ENCODE measurements around the gene NSRP1. TPM values are rescaled to one million over a fixed set of nuclear protein-coding genes. Genes with fewer than 3 reads are reported as not detected.

NSRP1 gene
- total RNA-seq, 2 donors from 2014 or later = 28.8 to 31.7 TPM

GRCh38 chr17:30203471-30203981 is 86.9 kb downstream of the NSRP1 start:
- Mint-ChIP-seq H3K4me1 (peaks cover 2% of the 10 kb centered on the region), H3K27me3 (peaks cover 37% of the 10 kb centered on the region), H3K36me3 (ENCODE audit: low read depth) (no peaks in the 10 kb centered on the region), H3K27ac (no peak overlapping the region), H3K4me3 (no peak overlapping the region)
- ATAC-seq (no peak), DNase-seq (no peak)
- no peaks in the 10 kb centered on the region for H3K9me3 ChIP-seq (ENCODE audit: control insufficient read depth, low read length, poor library complexity, severe bottlenecking)

DNA sequence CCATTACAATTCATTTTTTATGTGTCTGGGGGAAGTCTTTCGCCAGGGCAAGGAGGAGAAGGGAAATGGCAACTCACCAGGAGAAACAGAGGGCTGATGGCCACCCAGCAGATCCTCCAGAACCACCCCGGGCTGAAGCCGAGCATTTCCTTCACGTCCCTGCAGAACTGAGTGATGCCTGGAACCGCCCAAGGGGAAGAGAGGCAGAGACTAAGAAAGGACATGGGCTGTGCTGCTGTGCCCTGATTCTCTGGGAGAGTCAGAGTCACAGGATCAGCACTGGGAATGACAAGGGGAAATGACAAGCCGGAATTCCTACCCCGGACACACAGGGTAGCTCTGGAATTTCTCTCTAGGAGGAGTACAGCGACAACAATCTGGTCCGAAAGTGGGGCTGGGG is 91.0 kb downstream of the NSRP1 start:
- H3K36me3 Mint-ChIP-seq (ENCODE audit: low read depth) = no peaks in the 10 kb centered on the region
- no peak for DNase-seq
- no peak for ATAC-seq
- no peak overlapping the region for H3K27ac Mint-ChIP-seq
- no peaks in the 10 kb centered on the region for H3K9me3 ChIP-seq (ENCODE audit: control insufficient read depth, low read length, poor library complexity, severe bottlenecking)
- H3K4me1 Mint-ChIP-seq = peaks cover 5% of the 10 kb centered on the region
- H3K27me3 Mint-ChIP-seq = peaks cover 33% of the 10 kb centered on the region
- no peak overlapping the region for H3K4me3 Mint-ChIP-seq

DNA sequence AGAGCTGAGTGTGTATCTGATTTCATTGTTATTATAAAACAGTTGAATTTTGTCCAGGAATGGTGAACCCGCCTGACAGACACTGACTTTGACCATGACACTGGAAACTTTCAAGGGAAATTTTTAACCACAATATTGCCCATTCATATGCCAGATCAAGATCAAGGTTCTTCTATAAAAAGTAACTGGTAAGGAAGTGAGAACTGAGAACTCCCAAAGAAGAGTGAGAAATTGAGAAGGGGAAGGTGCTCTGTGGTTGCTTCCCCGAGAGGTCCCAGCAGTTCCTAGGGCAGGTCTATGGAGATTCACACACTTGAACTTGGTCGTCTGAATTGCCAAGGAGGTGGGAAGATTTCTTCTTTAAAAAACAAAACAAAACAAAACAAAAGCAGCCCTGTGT is 91.6 kb downstream of the NSRP1 start:
- Mint-ChIP-seq H3K4me3 (no peak overlapping the region), H3K27me3 (peaks cover 28% of the 10 kb centered on the region), H3K4me1 (peaks cover 5% of the 10 kb centered on the region), H3K36me3 (ENCODE audit: low read depth) (no peaks in the 10 kb centered on the region), H3K27ac (no peak overlapping the region)
- no peak for ATAC-seq
- H3K9me3 ChIP-seq (ENCODE audit: control insufficient read depth, low read length, poor library complexity, severe bottlenecking) = no peaks in the 10 kb centered on the region
- no peak for DNase-seq

DNA sequence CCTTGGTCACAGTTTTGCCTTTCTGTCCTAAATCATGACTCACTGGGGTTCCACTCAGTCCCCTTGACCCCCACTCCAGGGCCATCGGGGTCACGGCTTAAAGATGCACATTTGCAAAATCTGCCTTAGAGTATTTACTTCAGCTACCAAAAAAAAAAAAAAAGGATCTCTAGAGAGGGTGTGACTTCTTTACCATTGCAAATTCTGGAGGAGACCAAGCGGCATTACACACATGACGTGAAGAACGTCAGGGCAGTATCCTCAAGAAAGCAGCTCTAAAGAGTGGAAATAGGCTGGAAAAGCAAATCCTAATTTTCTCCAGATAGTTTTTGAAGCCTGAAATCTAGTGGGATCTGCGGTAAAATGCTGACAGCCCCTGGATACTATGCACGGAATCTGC is 93.3 kb downstream of the NSRP1 start:
- H3K27ac Mint-ChIP-seq = no peak overlapping the region
- ATAC-seq (no peak), DNase-seq (no peak)
- H3K4me3 Mint-ChIP-seq = no peak overlapping the region
- H3K36me3 Mint-ChIP-seq (ENCODE audit: low read depth) = no peaks in the 10 kb centered on the region
- no peaks in the 10 kb centered on the region for H3K9me3 ChIP-seq (ENCODE audit: control insufficient read depth, low read length, poor library complexity, severe bottlenecking)
- peaks cover 5% of the 10 kb centered on the region for H3K4me1 Mint-ChIP-seq
- peaks cover 21% of the 10 kb centered on the region for H3K27me3 Mint-ChIP-seq

DNA sequence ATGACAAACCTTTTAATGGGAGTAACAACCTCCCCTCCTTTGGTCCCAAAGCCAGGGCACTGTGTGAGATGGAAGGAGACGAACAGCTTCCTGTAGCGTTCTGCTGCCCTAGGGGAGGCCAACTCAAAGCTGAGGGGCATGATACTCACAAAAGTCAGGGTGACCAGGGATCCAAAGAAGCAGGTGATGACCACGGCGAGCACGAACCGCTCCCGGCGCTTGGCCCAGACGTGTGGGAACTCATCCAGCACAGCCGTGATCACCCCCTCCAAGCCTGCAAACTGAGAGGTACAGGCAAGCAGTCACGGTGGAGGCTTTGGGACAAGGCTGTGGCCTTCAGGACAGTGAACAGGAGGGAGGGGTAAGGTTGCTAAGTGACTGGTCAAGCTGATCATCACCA is 93.8 kb downstream of the NSRP1 start:
- no peak for ATAC-seq

GRCh38 chr17:30210901-30211300 is 94.3 kb downstream of the NSRP1 start:
- Mint-ChIP-seq H3K4me3 (no peak overlapping the region), H3K36me3 (ENCODE audit: low read depth) (no peaks in the 10 kb centered on the region), H3K27me3 (peaks cover 28% of the 10 kb centered on the region), H3K27ac (no peak overlapping the region), H3K4me1 (peaks cover 5% of the 10 kb centered on the region)
- DNase-seq (no peak), ATAC-seq (no peak)
- no peaks in the 10 kb centered on the region for H3K9me3 ChIP-seq (ENCODE audit: control insufficient read depth, low read length, poor library complexity, severe bottlenecking)

More for the DNA sequence above, 93.8 kb downstream of the NSRP1 start:
- DNase-seq = no peak
- peaks cover 25% of the 10 kb centered on the region for H3K27me3 Mint-ChIP-seq
- peaks cover 5% of the 10 kb centered on the region for H3K4me1 Mint-ChIP-seq
- no peaks in the 10 kb centered on the region for H3K9me3 ChIP-seq (ENCODE audit: control insufficient read depth, low read length, poor library complexity, severe bottlenecking)
- H3K27ac Mint-ChIP-seq = no peak overlapping the region
- no peak overlapping the region for H3K4me3 Mint-ChIP-seq
- H3K36me3 Mint-ChIP-seq (ENCODE audit: low read depth) = no peaks in the 10 kb centered on the region

DNA sequence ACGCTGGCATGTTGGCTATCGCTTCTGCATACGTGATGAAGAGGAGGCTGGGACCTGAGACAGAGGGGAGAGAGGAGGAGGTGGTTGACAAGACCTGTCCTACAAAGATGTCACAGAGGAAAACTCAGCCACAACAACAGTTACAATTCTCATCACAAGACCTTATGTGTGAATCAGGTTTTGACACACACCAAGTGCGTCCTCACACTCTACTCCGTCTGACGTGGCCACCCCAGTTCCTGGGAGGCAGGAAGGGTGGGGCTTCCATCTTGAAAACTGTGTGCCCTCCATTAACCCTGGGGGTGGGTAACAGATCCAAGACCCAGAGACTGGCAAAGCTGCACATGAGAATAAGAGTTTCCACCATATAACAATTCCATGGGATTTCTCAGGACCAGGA is 94.8 kb downstream of the NSRP1 start:
- Mint-ChIP-seq H3K36me3 (ENCODE audit: low read depth) (no peaks in the 10 kb centered on the region), H3K27me3 (peaks cover 28% of the 10 kb centered on the region), H3K27ac (no peak overlapping the region), H3K4me3 (no peak overlapping the region), H3K4me1 (peaks cover 5% of the 10 kb centered on the region)
- DNase-seq = no peak
- no peaks in the 10 kb centered on the region for H3K9me3 ChIP-seq (ENCODE audit: control insufficient read depth, low read length, poor library complexity, severe bottlenecking)
- ATAC-seq = no peak

DNA sequence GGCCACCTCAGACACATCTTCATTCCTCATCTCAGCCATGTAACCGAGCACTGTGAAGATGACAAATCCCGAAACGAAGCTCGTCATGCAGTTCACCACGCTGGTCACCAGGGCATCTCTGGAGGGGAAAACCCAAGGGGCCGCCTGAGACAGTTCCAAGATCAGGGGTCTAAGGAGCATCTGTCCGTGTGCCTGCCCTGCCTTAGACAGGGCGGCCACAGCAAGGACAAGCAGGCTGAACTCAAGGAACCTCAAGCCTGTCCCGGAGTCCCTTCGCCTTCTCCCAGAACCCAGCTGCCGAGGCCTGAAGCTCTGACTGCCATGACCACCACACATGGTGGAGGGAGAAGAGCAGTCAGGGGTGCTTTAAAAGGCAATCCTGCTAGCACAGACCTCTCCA is 96.1 kb downstream of the NSRP1 start:
- H3K36me3 Mint-ChIP-seq (ENCODE audit: low read depth) = no peaks in the 10 kb centered on the region

DNA sequence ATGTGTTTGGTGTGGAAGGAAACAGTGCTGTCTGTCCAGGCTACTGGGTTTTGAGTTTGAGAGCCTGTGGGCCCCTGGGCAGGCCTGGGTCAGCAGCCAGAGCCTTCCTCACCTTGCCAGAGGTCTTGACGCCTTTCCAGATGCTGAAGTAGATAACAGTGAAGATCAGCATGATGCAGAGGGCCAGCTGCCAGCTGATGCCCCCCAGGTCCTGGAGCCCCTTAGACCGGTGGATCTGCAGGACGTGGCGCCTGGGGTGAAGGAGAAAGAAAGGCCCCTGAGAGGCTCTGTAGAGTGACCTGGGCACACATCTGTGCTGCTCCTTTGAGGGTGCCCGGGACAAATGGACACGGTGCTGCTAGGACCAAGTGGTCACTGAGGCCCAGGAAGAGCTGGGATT is 100.4 kb downstream of the NSRP1 start:
- no peaks in the 10 kb centered on the region for H3K4me1 Mint-ChIP-seq
- DNase-seq (no peak), ATAC-seq (no peak)
- no peaks in the 10 kb centered on the region for H3K36me3 Mint-ChIP-seq (ENCODE audit: low read depth)
- peaks cover 28% of the 10 kb centered on the region for H3K27me3 Mint-ChIP-seq
- no peak overlapping the region for H3K4me3 Mint-ChIP-seq
- H3K27ac Mint-ChIP-seq = no peak overlapping the region
- no peaks in the 10 kb centered on the region for H3K9me3 ChIP-seq (ENCODE audit: control insufficient read depth, low read length, poor library complexity, severe bottlenecking)

More for the DNA sequence above, 96.1 kb downstream of the NSRP1 start:
- Mint-ChIP-seq H3K27ac (no peak overlapping the region), H3K4me1 (peaks cover 5% of the 10 kb centered on the region), H3K4me3 (no peak overlapping the region), H3K27me3 (peaks cover 29% of the 10 kb centered on the region)
- ATAC-seq (no peak), DNase-seq (no peak)
- no peaks in the 10 kb centered on the region for H3K9me3 ChIP-seq (ENCODE audit: control insufficient read depth, low read length, poor library complexity, severe bottlenecking)

- DNase-seq (no peak), ATAC-seq (no peak)
- H3K9me3 ChIP-seq (ENCODE audit: control insufficient read depth, low read length, poor library complexity, severe bottlenecking) = no peaks in the 10 kb centered on the region
- Mint-ChIP-seq H3K36me3 (ENCODE audit: low read depth) (no peaks in the 10 kb centered on the region), H3K4me3 (no peak overlapping the region), H3K27ac (no peak overlapping the region), H3K27me3 (peaks cover 29% of the 10 kb centered on the region), H3K4me1 (no peaks in the 10 kb centered on the region)
These were observed 101.2 kb downstream of the NSRP1 start for GRCh38 chr17:30217746-30218245.

GRCh38 chr17:30218799-30219198 is 102.2 kb downstream of the NSRP1 start:
- Mint-ChIP-seq H3K27me3 (peaks cover 29% of the 10 kb centered on the region), H3K4me3 (no peak overlapping the region), H3K27ac (no peak overlapping the region), H3K4me1 (no peaks in the 10 kb centered on the region), H3K36me3 (ENCODE audit: low read depth) (no peaks in the 10 kb centered on the region)
- ATAC-seq (no peak), DNase-seq (no peak)
- no peaks in the 10 kb centered on the region for H3K9me3 ChIP-seq (ENCODE audit: control insufficient read depth, low read length, poor library complexity, severe bottlenecking)

DNA sequence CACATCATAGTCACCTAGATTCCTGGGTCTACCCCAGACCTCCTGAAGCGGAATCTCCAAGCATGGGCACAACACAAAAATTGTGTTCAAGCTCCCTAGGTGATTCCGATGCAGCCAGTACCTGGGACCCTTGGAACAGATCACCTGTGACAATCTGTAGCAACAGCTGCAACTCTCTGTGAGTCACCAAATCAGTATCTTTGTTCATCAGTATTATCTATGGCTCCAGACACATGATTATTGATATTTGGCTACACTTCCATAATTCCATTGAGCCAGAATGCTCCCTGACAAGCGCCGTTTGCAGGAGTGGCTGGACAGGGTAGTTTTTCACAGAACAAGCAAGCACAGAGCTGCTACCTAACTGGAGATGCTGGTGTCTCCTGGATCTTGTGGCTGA is 102.7 kb downstream of the NSRP1 start:
- DNase-seq = no peak
- Mint-ChIP-seq H3K4me1 (no peaks in the 10 kb centered on the region), H3K36me3 (ENCODE audit: low read depth) (no peaks in the 10 kb centered on the region), H3K27ac (no peak overlapping the region), H3K27me3 (peaks cover 29% of the 10 kb centered on the region), H3K4me3 (no peak overlapping the region)
- no peaks in the 10 kb centered on the region for H3K9me3 ChIP-seq (ENCODE audit: control insufficient read depth, low read length, poor library complexity, severe bottlenecking)
- ATAC-seq = no peak

DNA sequence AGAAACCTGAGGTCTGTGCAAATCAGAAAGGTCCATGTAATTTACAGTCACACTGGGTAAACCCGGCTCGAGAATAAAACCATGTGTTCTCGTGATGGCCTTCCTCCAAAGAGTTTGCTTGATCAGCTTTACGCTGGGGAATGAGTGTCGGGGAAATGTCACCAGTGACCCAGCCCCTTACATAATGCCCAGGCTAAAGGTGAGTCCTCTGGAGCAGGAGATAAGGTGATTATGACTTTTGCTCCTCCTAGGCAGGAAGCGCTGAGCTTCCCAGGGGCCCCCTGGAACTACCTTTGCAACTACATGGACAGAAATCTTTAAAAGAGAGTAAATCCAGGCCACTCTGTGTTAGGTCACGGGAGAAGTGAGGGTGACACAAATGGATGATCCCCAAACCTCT is 103.2 kb downstream of the NSRP1 start:
- H3K9me3 ChIP-seq (ENCODE audit: control insufficient read depth, low read length, poor library complexity, severe bottlenecking) = no peaks in the 10 kb centered on the region
- ATAC-seq (no peak), DNase-seq (no peak)
- Mint-ChIP-seq H3K4me3 (no peak overlapping the region), H3K27me3 (peaks cover 29% of the 10 kb centered on the region), H3K4me1 (no peaks in the 10 kb centered on the region), H3K27ac (no peak overlapping the region), H3K36me3 (ENCODE audit: low read depth) (no peaks in the 10 kb centered on the region)

- Mint-ChIP-seq H3K4me3 (no peak overlapping the region), H3K27ac (no peak overlapping the region), H3K4me1 (no peaks in the 10 kb centered on the region), H3K27me3 (peaks cover 27% of the 10 kb centered on the region), H3K36me3 (ENCODE audit: low read depth) (no peaks in the 10 kb centered on the region)
- no peaks in the 10 kb centered on the region for H3K9me3 ChIP-seq (ENCODE audit: control insufficient read depth, low read length, poor library complexity, severe bottlenecking)
- DNase-seq (no peak), ATAC-seq (no peak)
These were observed 103.8 kb downstream of the NSRP1 start for GRCh38 chr17:30220414-30220813.

All from T-helper 17 cell (primary cell).